Mucosa of rectum (tissue), 2 donors: Measurements from ENCODE around the gene LPCAT1.

ENCODE experiments used
- H3K27ac ChIP-seq, 2 donors: one replicate each; pipeline ENCODE4 v1.7.0; 2013; ENCODE audit warnings: inconsistent platforms in 2 of 2, low read depth in 2 of 2, low read length in 2 of 2
- H3K27me3 ChIP-seq, 2 donors: one replicate each; pipeline ENCODE4 v1.7.0; 2013; ENCODE audit warnings: low read length in 2 of 2; ENCODE audit not compliant: control insufficient read depth in 2 of 2, insufficient read depth in 2 of 2
- H3K36me3 ChIP-seq, 2 donors: one replicate each; pipeline ENCODE4 v1.7.0; 2013; ENCODE audit warnings: low read length in 2 of 2; ENCODE audit not compliant: control insufficient read depth in 2 of 2, insufficient read depth in 2 of 2
- H3K4me1 ChIP-seq, 2 donors: one replicate each; pipeline ENCODE4 v1.7.0; 2013; ENCODE audit warnings: low read length in 2 of 2, mild to moderate bottlenecking in 1 of 2; ENCODE audit not compliant: control insufficient read depth in 2 of 2, insufficient read depth in 2 of 2
- H3K4me3 ChIP-seq, 2 donors: one replicate each; pipeline ENCODE4 v1.7.0; 2013; ENCODE audit warnings: low read length in 2 of 2
- H3K9ac ChIP-seq, 2 donors: one replicate each; pipeline ENCODE4 v1.7.0; 2013; ENCODE audit warnings: low read length in 2 of 2, low read depth in 1 of 2, mild to moderate bottlenecking in 1 of 2
- H3K9me3 ChIP-seq, 2 donors: one replicate each; pipeline ENCODE4 v1.7.0; 2013; ENCODE audit warnings: low read length in 2 of 2; ENCODE audit not compliant: control insufficient read depth in 2 of 2
- donor health status: healthy.
- donor health status: Normal muscosa, but diverticular disease.

The LPCAT1 gene

DNA sequence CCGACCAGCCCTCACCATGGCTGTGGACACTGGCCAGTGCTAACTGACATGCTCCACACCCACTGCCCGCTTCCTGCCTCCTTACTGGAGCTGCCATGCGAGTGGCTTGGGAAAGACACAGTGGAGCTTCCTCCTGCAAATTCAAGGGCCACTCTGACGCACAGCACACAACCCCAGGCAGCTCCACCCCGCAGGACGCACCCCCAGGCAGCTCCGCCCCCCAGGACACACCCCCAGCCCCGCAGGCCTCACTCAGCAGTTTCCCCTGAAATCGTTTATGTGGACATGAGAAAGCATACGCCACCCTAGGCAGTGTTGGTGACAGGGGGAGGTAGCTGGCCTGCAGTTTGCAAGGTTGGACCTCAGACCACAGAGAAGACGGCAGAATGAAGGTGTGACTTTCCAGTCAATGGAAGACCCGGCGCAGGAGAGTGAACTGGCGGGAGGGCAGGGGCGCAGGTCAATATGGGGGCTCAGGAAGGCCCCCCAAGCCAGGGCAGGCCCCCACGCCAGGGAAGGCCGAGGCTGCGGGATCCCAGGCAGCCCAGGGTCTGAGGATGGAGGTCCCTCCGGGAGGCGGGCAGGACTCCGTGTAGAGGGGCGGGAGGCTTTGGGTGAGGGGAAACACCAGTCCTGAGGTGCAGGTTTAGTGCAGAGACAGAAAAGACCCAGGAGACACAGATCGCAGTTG is 21.6 kb downstream of the LPCAT1 start:
- H3K4me3 ChIP-seq: no peak overlapping the region
- no peaks in the 10 kb centered on the region for H3K27me3 ChIP-seq
- H3K9ac ChIP-seq: no peak overlapping the region
- H3K4me1 ChIP-seq: peaks cover 4 to 8% of the 10 kb centered on the region in 2 donors
- no peaks in the 10 kb centered on the region for H3K36me3 ChIP-seq
- no peaks in the 10 kb centered on the region for H3K9me3 ChIP-seq
- peak overlapping the region in 1 of 2 donors; percentile 50 for H3K27ac ChIP-seq

- no peaks in the 10 kb centered on the region for H3K36me3 ChIP-seq
- H3K4me1 ChIP-seq: peaks cover 4 to 8% of the 10 kb centered on the region in 2 donors
- H3K9ac ChIP-seq: no peak overlapping the region
- no peaks in the 10 kb centered on the region for H3K27me3 ChIP-seq
- no peaks in the 10 kb centered on the region for H3K9me3 ChIP-seq
- H3K27ac ChIP-seq: no peak overlapping the region
- H3K4me3 ChIP-seq: no peak overlapping the region
Observed at GRCh38 chr5:1501372-1502045, 22.3 kb downstream of the LPCAT1 start.

- no peak overlapping the region for H3K9ac ChIP-seq
- no peak overlapping the region for H3K27ac ChIP-seq
- no peaks in the 10 kb centered on the region for H3K9me3 ChIP-seq
- H3K27me3 ChIP-seq: no peaks in the 10 kb centered on the region
- peaks cover 4 to 8% of the 10 kb centered on the region in 2 donors for H3K4me1 ChIP-seq
- H3K36me3 ChIP-seq: no peaks in the 10 kb centered on the region
- H3K4me3 ChIP-seq: no peak overlapping the region
Observed at GRCh38 chr5:1500411-1501091, 23.2 kb downstream of the LPCAT1 start.

GRCh38 chr5:1499851-1500250 is 23.9 kb downstream of the LPCAT1 start:
- H3K4me1 ChIP-seq: peaks cover 4 to 8% of the 10 kb centered on the region in 2 donors
- no peak overlapping the region for H3K9ac ChIP-seq
- no peaks in the 10 kb centered on the region for H3K27me3 ChIP-seq
- no peaks in the 10 kb centered on the region for H3K9me3 ChIP-seq
- no peaks in the 10 kb centered on the region for H3K36me3 ChIP-seq
- H3K4me3 ChIP-seq: no peak overlapping the region
- no peak overlapping the region for H3K27ac ChIP-seq

DNA sequence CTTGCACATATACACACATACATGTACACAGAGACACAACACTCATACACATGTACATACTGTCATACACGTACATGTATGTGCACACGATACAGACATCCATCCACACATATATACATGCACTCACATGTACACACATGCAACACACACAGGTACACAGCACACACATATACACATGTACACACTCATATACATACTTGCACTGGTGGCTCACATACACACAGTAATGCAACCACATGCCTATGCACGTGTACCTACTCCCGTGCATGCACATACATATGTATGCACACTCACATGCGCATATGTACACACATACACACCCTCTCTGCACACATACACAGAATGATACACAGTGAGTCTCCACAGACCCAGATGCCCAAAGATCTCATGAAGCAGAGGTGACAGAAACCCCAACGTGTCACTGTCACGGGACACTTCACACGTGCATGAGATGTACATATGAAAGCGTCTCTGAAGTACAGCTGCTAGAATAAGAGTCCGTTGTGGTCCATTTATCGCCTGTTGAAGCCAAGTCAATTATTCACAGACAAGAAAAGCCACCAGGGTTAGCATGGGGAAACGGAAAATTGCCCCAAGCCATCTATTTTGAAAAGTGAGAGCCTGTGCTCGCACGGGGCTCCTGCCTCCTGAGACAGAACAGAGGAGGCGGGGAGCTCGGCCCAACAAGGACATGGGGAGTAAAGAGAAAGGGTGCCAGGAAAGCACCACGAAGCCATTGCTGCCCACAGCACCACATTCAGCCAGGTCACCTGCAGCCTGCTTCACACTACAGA is 24.9 kb downstream of the LPCAT1 start:
- Histone ChIP-seq H3K9me3 (no peaks in the 10 kb centered on the region), H3K36me3 (no peaks in the 10 kb centered on the region), H3K27ac (no peak overlapping the region), H3K4me3 (no peak overlapping the region), H3K27me3 (no peaks in the 10 kb centered on the region), H3K9ac (no peak overlapping the region), H3K4me1 (peaks cover 4 to 8% of the 10 kb centered on the region in 2 donors)

DNA sequence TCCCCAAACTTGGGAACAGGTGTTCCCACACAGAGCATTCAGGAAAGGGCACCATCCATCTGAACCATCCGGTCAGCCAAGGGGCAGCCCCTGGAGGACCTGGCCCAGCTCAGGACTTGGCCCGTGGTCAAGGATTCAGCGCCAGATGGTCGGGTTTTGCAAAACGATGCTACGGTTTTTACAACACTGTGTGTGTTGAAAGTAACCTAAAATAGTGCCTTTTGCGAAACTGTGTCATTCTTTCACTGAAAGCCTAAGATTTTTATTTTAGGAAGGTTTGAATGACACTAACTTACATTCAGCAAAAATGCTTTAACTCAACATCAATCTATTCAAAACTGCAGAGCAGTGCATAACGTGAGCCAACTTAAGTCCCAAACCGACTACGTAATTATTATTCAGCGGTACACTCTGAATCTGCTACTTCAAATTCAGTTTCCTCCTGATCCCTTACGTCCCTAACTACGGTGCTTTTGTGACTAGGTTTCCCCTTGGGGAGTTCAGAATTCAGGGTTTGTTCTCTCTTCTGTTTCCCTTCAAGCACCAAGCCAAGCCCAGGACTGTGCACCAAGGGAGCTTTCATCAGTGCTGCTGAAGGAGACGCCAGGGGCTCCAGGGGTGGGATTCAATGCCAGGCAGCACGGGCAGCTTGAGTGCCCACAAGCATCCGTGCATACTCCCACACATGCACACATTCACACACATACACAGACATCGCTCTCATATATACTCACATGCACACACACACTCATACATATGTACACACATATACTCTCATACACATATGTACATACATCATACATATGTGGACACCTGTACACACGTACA is 25.8 kb downstream of the LPCAT1 start:
- H3K27me3 ChIP-seq: no peaks in the 10 kb centered on the region
- no peak overlapping the region for H3K27ac ChIP-seq
- H3K4me1 ChIP-seq: peaks cover 2 to 4% of the 10 kb centered on the region in 2 donors
- H3K9ac ChIP-seq: no peak overlapping the region
- H3K9me3 ChIP-seq: no peaks in the 10 kb centered on the region
- H3K4me3 ChIP-seq: no peak overlapping the region
- no peaks in the 10 kb centered on the region for H3K36me3 ChIP-seq

DNA sequence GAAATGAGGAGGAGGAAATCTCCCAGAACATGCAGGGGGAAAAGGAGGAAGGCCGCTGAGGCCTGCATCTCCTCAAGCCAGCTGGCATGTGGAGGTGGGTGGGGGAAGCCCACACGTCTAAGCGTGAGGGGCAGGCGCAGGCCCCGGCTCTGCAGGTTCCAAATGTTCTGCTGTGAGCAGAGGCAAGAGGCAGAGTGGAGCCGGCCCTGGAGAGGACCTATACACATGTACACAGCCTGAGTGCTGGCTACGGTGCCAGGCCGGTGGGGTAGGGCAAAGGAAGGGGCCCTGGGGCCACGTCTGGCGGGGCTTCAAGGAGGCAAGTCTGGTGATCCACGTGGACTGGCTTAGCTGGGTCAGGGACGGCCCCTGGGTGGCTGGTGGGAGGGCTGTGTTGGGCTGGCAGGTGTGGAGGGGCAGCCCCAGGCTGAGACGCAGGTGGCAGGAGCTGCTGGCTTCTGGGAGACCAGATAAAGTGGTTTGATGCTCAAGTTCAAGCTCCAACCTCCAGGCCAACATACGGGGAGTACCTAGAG is 26.4 kb downstream of the LPCAT1 start:
- H3K36me3 ChIP-seq: no peaks in the 10 kb centered on the region
- no peak overlapping the region for H3K27ac ChIP-seq
- peaks cover 0 to 2% of the 10 kb centered on the region in 2 donors for H3K4me1 ChIP-seq
- no peak overlapping the region for H3K9ac ChIP-seq
- H3K27me3 ChIP-seq: no peaks in the 10 kb centered on the region
- H3K4me3 ChIP-seq: no peak overlapping the region
- H3K9me3 ChIP-seq: no peaks in the 10 kb centered on the region

- Histone ChIP-seq H3K27me3 (no peaks in the 10 kb centered on the region), H3K27ac (peak overlapping the region in 1 of 2 donors; percentile 48), H3K36me3 (peaks cover 0 to 2% of the 10 kb centered on the region in 2 donors), H3K9me3 (no peaks in the 10 kb centered on the region), H3K4me1 (no peaks in the 10 kb centered on the region), H3K9ac (no peak overlapping the region), H3K4me3 (no peak overlapping the region)
Observed at GRCh38 chr5:1495525-1495897, 28.2 kb downstream of the LPCAT1 start.
